Measurements from ENCODE around the gene MGLL.

- TF ChIP-seq EZH2phosphoT487 (IDR thresholded peaks at IDR 0.05; ENCODE audit: insufficient read depth, low read depth): no peak
- TF ChIP-seq EZH2 (IDR thresholded peaks at IDR 0.05; ENCODE audit: insufficient read depth, poor library complexity, severe bottlenecking): no peak
Measured at GRCh38 chr3:127767126-127767525, 55.2 kb downstream of the MGLL start.
